PFSK-1 (cell line): ENCODE data around the gene FER.

Experiments used
- POLR2AphosphoS5 ChIP-seq: IDR thresholded peaks from 2 replicates; pipeline ENCODE4 v1.6.1; 2012; ENCODE audit warnings: low read depth, mild to moderate bottlenecking, control low read depth, low read length, moderate library complexity
- REST ChIP-seq, 2 experiments: IDR thresholded peaks; 2 replicates each; pipeline versions ENCODE4 v1.6.1 to v1.8.0; 2011 to 2012; ENCODE audit warnings: low read depth in 2 of 2, low read length in 2 of 2, control low read depth in 1 of 2, inconsistent platforms in 1 of 2, mild to moderate bottlenecking in 1 of 2, moderate library complexity in 1 of 2; ENCODE audit not compliant: insufficient read depth in 1 of 2
- SIN3A ChIP-seq: IDR thresholded peaks from 2 replicates; pipeline ENCODE4 v1.6.1; 2012; ENCODE audit warnings: mild to moderate bottlenecking, low read length, moderate library complexity, borderline replicate concordance; ENCODE audit not compliant: insufficient read depth
- TAF1 ChIP-seq: IDR thresholded peaks from 2 replicates; pipeline ENCODE4 v1.6.1; 2012; ENCODE audit warnings: low read length, control low read depth, borderline replicate concordance; ENCODE audit not compliant: insufficient read depth

GRCh38 chr5:109160468-109160867 is 412.8 kb downstream of the FER start:
- TF ChIP-seq TAF1 (no peak), POLR2AphosphoS5 (no peak), SIN3A (no peak), REST (IDR thresholded peaks at IDR 0.05; ENCODE audit: insufficient read depth in 1 of 2, low read depth in 2 of 2, low read length in 2 of 2) (no peak)
